ENCODE measurements around the gene LRRN3. TPM values are rescaled to one million over a fixed set of nuclear protein-coding genes. Genes with fewer than 3 reads are reported as not detected.

The LRRN3 gene
- total RNA-seq, 1 donor from 2014 or later, result 6.1 TPM

GRCh38 chr7:111047595-111047994 lies 43.3 kb upstream of the LRRN3 start:
- no peak for TF ChIP-seq CTCF (IDR thresholded peaks at IDR 0.05)
- intact Hi-C loops (cut with DNase I), result no loop called here
- no peak for ATAC-seq
- H3K9me3 ChIP-seq, result no peaks in the 10 kb centered on the region
- no peak overlapping the region for H3K4me3 ChIP-seq
- no peaks in the 10 kb centered on the region for H3K4me1 ChIP-seq
- no peaks in the 10 kb centered on the region for H3K36me3 ChIP-seq
- H3K27me3 ChIP-seq (ENCODE audit: low read depth), result no peaks in the 10 kb centered on the region
- H3K27ac ChIP-seq, result no peak overlapping the region
- DNase-seq, result no peak

- no peak for ATAC-seq
- intact Hi-C loops (cut with DNase I), result no loop called here
- no peak for DNase-seq
These were observed 40.8 kb upstream of the LRRN3 start for GRCh38 chr7:111049971-111050680.

GRCh38 chr7:111050875-111051416 lies 40.0 kb upstream of the LRRN3 start:
- H3K27me3 ChIP-seq (ENCODE audit: low read depth), result no peaks in the 10 kb centered on the region
- DNase-seq (no peak), ATAC-seq (no peak)
- H3K4me1 ChIP-seq, result no peaks in the 10 kb centered on the region
- no peak overlapping the region for H3K27ac ChIP-seq
- intact Hi-C loops (cut with DNase I), result no loop called here
- no peak for TF ChIP-seq CTCF (IDR thresholded peaks at IDR 0.05)
- H3K36me3 ChIP-seq, result no peaks in the 10 kb centered on the region
- no peak overlapping the region for H3K4me3 ChIP-seq
- no peaks in the 10 kb centered on the region for H3K9me3 ChIP-seq

More at GRCh38 chr7:111049971-111050680, 40.8 kb upstream of the LRRN3 start:
- Histone ChIP-seq H3K4me1 (no peaks in the 10 kb centered on the region), H3K4me3 (no peak overlapping the region), H3K36me3 (no peaks in the 10 kb centered on the region), H3K27ac (no peak overlapping the region), H3K27me3 (ENCODE audit: low read depth) (no peaks in the 10 kb centered on the region), H3K9me3 (no peaks in the 10 kb centered on the region)
- no peak for TF ChIP-seq CTCF (IDR thresholded peaks at IDR 0.05)

GRCh38 chr7:111051832-111052231 lies 39.1 kb upstream of the LRRN3 start:
- no peaks in the 10 kb centered on the region for H3K4me1 ChIP-seq
- no peak overlapping the region for H3K4me3 ChIP-seq
- intact Hi-C loops (cut with DNase I), result no loop called here
- H3K36me3 ChIP-seq, result no peaks in the 10 kb centered on the region
- TF ChIP-seq CTCF (IDR thresholded peaks at IDR 0.05), result no peak
- no peaks in the 10 kb centered on the region for H3K27me3 ChIP-seq (ENCODE audit: low read depth)
- ATAC-seq, result no peak
- H3K27ac ChIP-seq, result no peak overlapping the region
- no peak for DNase-seq
- H3K9me3 ChIP-seq, result no peaks in the 10 kb centered on the region

- DNase-seq (no peak), ATAC-seq (no peak)
- H3K9me3 ChIP-seq, result no peaks in the 10 kb centered on the region
- intact Hi-C loops (cut with DNase I), result no loop called here
- TF ChIP-seq CTCF (IDR thresholded peaks at IDR 0.05), result no peak
- H3K4me3 ChIP-seq, result no peak overlapping the region
- no peak overlapping the region for H3K27ac ChIP-seq
- no peaks in the 10 kb centered on the region for H3K36me3 ChIP-seq
- H3K4me1 ChIP-seq, result no peaks in the 10 kb centered on the region
- no peaks in the 10 kb centered on the region for H3K27me3 ChIP-seq (ENCODE audit: low read depth)
These were observed 37.9 kb upstream of the LRRN3 start for GRCh38 chr7:111053035-111053434.

Data from lower lobe of right lung (tissue), 2 donors.